Fibroblast of the conjunctiva (primary cell): Measurements from ENCODE around the gene ZFYVE28.

Experiments
- DNase-seq: peaks from one replicate; pipeline ENCODE4 v3.0.0-alpha.2; 2010; ENCODE audit warnings: low read depth

The ZFYVE28 gene

DNA sequence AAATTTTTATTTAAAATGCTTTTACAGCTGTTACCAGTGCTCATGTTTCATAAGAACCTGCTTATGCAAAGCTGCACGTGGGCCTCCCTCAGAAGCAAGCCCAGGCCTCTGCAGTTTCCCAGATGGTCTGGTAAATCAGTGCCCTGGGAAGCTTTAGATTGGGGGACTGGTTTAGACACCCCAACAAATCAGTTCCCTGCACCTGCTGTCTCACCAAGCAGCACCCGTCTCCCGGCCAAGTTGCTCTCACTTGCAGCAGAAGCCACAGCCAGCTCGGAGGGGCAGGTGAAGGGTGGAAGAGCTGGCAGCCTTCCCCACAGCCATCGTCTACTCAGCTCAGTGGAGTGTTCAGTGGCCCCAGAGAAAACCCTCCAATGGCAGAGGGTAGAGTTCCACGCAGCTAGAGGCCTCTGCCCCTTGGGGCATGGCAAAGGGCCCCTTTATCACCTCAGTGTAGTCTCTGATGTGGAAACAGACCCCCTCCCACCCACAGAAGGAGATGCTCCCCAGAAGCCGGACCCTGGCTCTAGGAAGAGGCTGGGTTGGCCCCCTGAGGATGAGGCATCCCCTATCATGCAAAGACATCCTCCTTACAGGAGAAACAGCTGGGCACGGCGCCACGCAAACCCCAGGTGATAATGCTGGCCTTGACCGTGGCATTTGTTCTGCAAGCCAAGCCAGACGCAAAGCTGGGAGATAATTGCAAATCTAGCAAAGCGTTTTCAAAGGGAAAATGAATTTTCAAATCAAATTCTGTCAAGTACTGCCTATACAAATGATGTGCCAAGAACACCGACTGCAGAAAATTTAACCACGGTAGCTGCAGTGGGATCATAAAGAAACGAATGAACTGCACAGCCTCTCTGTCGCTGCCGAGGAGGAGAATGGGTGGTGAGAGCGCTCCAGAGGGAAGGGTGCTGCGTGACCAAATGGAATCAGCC lies 51.9 kb downstream of the ZFYVE28 start:
- no peak for DNase-seq

GRCh38 chr4:2365913-2366210 lies 52.6 kb downstream of the ZFYVE28 start:
- DNase-seq, result no peak

GRCh38 chr4:2365054-2365912 lies 53.2 kb downstream of the ZFYVE28 start:
- DNase-seq, result no peak

- no peak for DNase-seq
Observed at GRCh38 chr4:2364654-2365053, 53.8 kb downstream of the ZFYVE28 start.

GRCh38 chr4:2363951-2364653 lies 54.3 kb downstream of the ZFYVE28 start:
- DNase-seq, result no peak

GRCh38 chr4:2363056-2363721 lies 55.3 kb downstream of the ZFYVE28 start:
- DNase-seq, result no peak

- DNase-seq, result no peak
Observed at GRCh38 chr4:2362266-2363055, 56.0 kb downstream of the ZFYVE28 start.

DNA sequence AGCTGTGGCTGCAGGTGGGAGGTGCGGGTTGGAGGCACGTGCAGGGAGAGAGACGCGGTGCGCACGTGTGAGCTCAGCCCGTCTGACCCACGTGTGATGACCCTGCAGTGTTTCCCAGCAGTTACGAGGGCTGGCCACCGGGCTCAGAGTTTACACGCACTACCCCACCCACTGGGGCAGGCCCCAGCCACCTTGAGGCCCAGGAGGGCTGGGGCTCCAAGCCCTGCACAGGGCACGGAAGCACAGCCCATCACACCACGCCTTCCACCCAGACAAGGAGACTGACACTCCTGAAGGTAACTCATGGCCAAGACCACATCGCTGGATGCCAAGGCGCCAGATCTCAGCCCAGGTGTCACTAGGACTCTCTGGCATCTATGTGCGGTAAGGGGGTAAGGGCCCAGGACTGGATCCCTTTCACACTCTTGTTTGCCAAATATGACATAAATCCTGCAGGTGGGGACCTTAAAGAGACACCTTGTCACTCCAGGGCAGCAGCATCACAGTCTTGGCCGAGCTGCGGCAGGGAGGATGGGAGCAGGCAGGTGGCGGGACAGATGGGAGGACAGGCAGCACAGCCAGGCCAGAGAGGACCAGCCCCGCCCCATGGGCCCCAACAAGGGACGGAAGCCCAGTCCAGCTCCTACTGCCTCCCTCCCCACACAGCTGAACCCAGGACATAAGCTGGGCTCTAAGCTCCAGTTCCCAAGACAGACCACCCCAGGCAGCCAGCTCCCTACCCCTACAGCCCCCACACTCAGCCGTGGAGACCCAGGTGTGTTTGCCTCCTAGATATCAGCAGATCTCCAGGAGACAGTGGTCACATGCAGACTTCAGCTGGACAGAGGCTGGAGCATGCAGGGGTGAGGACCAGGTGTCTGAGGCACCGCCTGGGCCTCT lies 56.8 kb downstream of the ZFYVE28 start:
- no peak for DNase-seq

- DNase-seq, result no peak
Observed at GRCh38 chr4:2360396-2360730, 58.1 kb downstream of the ZFYVE28 start.

DNA sequence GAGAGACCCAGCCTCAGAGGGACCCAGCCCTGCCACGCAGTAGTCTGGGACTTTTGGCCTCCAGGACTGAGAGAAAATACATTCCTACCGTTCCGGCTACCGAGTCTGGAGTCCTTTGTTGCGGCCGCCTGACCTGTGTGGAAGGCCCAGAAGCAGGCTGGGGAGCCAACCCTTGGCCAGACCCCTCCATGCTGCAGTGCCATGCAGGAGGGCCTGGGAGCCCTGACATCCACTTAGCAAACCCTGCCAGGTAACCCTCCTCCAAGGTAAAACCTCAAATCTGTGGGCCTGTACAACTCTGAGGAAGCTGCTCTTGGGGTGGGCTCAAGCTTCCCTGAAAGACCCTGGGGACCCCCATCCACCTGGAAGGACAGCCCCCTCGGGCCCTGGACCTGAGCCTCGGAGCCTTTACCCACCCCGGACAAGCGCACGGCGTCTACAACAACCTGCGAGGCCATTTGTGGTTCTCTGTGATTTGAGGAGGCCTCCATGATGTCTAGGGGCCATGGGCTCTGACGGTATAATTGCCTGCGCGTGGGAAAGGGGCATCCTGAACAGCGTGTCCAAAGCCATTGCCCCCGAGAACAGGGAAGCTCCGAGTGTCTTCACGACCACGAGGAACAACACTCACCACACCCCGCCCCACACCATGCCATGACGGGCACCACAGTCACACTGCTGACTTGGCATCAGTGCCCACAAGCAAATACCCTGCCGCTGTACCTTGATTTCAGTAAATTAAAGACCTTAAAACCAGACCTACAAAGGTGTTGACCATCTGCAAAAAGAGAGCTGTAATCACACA lies 58.7 kb downstream of the ZFYVE28 start:
- no peak for DNase-seq

- DNase-seq, result no peak
Observed at GRCh38 chr4:2357821-2358745, 60.4 kb downstream of the ZFYVE28 start.

DNA sequence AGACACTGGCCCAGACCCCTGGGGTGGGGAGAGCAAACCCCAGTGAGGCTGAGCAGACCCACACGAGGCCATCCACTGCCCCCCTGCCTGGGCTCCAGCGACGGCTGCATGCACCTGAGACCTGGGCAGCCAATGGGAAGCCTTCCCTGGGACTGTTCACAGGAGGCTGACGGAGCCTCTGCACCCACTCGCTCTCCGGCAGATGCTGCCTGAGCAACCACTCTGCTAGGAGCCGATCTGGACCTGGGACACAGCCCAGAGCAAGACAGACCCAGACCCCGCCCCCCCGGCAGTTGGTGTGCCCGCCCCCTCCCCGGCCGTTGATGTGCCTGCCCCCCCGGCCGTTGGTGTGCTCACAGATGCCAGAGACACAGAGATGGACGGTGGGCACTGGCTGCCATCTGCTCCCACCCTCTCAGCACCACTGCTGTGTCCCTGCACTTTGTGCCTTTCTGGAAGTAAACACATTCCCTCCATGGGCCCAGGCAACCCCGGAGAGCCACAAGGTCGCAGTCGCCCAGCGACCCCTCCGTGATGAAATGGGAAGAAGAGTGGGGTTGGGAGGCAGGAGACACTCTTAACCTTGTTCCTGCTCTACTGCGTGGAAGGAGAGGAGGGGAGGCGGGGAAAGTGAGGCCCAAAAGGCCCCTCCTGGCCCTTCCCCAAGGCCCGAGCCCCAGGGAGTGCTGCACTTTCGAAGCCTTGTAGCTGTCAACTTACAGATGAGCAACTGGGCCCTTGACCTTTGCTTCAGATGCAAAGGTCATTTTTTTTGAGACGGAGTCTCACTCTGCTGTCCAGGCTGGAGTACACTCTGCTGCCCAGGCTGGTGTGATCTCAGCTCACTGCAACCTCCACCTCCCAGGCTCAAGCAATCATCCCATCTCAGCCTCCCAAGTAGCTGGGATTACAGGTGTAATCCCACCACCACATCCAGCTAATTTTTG lies 62.0 kb downstream of the ZFYVE28 start:
- no peak for DNase-seq

- no peak for DNase-seq
Observed at GRCh38 chr4:2354760-2355159, 63.7 kb downstream of the ZFYVE28 start.

GRCh38 chr4:2354118-2354517 lies 64.3 kb downstream of the ZFYVE28 start:
- no peak for DNase-seq

- DNase-seq, result no peak
Observed at GRCh38 chr4:2353222-2354107, 65.0 kb downstream of the ZFYVE28 start.

- no peak for DNase-seq
Observed at GRCh38 chr4:2352729-2353221, 65.7 kb downstream of the ZFYVE28 start.
